ENCODE results near the gene EXOC3.

GRCh38 chr5:493119-493701 lies 50.2 kb downstream of the EXOC3 start:
- no peak for TF ChIP-seq POLR2A (IDR thresholded peaks at IDR 0.05)
- TF ChIP-seq, protein P1, sequence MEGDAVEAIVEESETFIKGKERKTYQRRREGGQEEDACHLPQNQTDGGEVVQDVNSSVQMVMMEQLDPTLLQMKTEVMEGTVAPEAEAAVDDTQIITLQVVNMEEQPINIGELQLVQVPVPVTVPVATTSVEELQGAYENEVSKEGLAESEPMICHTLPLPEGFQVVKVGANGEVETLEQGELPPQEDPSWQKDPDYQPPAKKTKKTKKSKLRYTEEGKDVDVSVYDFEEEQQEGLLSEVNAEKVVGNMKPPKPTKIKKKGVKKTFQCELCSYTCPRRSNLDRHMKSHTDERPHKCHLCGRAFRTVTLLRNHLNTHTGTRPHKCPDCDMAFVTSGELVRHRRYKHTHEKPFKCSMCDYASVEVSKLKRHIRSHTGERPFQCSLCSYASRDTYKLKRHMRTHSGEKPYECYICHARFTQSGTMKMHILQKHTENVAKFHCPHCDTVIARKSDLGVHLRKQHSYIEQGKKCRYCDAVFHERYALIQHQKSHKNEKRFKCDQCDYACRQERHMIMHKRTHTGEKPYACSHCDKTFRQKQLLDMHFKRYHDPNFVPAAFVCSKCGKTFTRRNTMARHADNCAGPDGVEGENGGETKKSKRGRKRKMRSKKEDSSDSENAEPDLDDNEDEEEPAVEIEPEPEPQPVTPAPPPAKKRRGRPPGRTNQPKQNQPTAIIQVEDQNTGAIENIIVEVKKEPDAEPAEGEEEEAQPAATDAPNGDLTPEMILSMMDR (IDR thresholded peaks at IDR 0.05), result no peak
